T-helper 1 cell treated with Interleukin-12 subunit alpha and Interleukin-12 subunit beta and Interleukin-4 antibody, amounts not matched to agents 30 μg/mL and 1 μg/mL, for 36 hours (primary cell): ENCODE data around the gene TOGARAM2.

ENCODE experiments used
- H3K27ac Mint-ChIP-seq: one replicate; pipeline ENCODE4 v1.8.0; 2021; ENCODE audit warnings: mild to moderate bottlenecking, mixed read lengths
- H3K27me3 Mint-ChIP-seq: one replicate; pipeline ENCODE4 v1.8.0; 2021; ENCODE audit warnings: low read depth, mixed read lengths
- H3K36me3 Mint-ChIP-seq: one replicate; pipeline ENCODE4 v1.8.0; 2021; ENCODE audit warnings: low read depth, mixed read lengths
- H3K4me1 Mint-ChIP-seq: one replicate; pipeline ENCODE4 v1.8.0; 2021; ENCODE audit warnings: low read depth, mixed read lengths
- H3K4me3 Mint-ChIP-seq: one replicate; pipeline ENCODE4 v1.8.0; 2021; ENCODE audit warnings: mild to moderate bottlenecking, moderate library complexity, mixed read lengths
- H3K9me3 Mint-ChIP-seq: one replicate; pipeline ENCODE4 v1.8.0; 2021; ENCODE audit warnings: mixed read lengths

TOGARAM2 gene

GRCh38 chr2:28981016-28981441 is at the start of gene TOGARAM2:
Gene TOGARAM2, plus strand, starts transcription at chr2:28981298. Its CDS starts 13,537 bp downstream, at chr2:28994835.
- Mint-ChIP-seq H3K27ac (no peak within 1 kb of the TSS), H3K27me3 (no peaks in the 10 kb centered on the region), H3K36me3 (no peaks in the 10 kb centered on the region), H3K4me3 (no peak within 1 kb of the TSS), H3K4me1 (no peaks in the 10 kb centered on the region), H3K9me3 (no peaks in the 10 kb centered on the region)

GRCh38 chr2:28934769-28935168 is 46.3 kb upstream of the TOGARAM2 start:
- Mint-ChIP-seq H3K4me3 (no peak overlapping the region), H3K27me3 (no peaks in the 10 kb centered on the region), H3K36me3 (peaks cover 42% of the 10 kb centered on the region), H3K4me1 (peaks cover 3% of the 10 kb centered on the region), H3K27ac (no peak overlapping the region), H3K9me3 (no peaks in the 10 kb centered on the region)

DNA sequence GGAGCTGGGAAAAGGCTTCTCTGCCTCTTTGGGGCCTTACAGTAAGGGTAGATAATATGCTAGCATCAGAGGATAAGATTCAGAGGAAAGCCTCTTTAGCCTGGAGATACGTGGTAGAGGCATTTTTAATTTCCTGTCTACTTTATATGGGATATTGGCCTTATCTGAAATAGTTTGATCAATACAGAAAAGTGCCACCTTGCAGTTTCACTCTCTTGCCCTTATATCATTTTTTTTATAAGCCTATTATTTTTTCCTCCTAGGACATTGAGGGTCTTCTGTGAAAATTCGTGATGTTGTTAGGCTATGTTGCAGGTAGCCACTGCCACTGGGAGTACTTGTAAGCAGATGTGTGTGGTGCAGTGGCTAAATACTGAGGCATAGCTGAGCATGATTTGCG is 40.1 kb upstream of the TOGARAM2 start:
- Mint-ChIP-seq H3K27ac (peak overlapping the region; percentile 52), H3K36me3 (peaks cover 55% of the 10 kb centered on the region)

DNA sequence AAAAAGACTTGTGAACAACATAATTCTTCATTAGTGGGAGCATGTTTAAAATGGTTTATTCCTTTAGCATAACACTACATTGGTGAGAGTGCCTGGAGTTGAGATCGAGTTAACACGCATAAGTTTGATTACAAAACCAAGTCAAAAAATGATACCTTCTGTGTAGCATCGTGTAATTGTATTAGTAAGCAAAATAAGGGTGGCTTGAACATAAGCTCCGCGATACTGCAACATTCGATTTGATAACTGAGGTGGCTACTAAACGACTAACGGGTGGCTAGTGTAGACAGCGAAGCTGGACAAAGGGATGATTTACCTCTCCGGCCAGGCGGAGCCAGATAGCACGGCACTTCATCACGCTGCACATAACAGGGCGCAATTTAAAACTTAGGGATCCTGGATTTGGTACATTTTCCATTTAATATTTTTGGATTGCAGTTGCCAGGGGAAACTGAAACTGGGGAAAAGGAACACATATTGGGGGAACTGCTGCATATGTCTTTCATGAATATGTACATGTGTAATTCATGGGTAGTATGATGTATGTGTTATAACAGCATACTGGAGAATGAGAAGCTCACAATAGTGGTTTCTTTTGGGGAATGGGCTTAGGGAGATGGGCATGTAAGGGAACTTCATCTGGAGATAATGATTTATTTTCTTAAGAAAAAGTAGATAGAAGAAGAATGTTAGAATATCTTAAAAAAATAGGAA is 36.4 kb upstream of the TOGARAM2 start:
- H3K4me1 Mint-ChIP-seq: peaks cover 6% of the 10 kb centered on the region
- H3K9me3 Mint-ChIP-seq: no peaks in the 10 kb centered on the region
- H3K4me3 Mint-ChIP-seq: no peak overlapping the region
- peak overlapping the region; percentile 8 for H3K27ac Mint-ChIP-seq
- peaks cover 51% of the 10 kb centered on the region for H3K36me3 Mint-ChIP-seq
- no peaks in the 10 kb centered on the region for H3K27me3 Mint-ChIP-seq

More for the DNA sequence above, 40.1 kb upstream of the TOGARAM2 start:
- no peaks in the 10 kb centered on the region for H3K9me3 Mint-ChIP-seq
- no peaks in the 10 kb centered on the region for H3K27me3 Mint-ChIP-seq
- peaks cover 8% of the 10 kb centered on the region for H3K4me1 Mint-ChIP-seq
- no peak overlapping the region for H3K4me3 Mint-ChIP-seq

DNA sequence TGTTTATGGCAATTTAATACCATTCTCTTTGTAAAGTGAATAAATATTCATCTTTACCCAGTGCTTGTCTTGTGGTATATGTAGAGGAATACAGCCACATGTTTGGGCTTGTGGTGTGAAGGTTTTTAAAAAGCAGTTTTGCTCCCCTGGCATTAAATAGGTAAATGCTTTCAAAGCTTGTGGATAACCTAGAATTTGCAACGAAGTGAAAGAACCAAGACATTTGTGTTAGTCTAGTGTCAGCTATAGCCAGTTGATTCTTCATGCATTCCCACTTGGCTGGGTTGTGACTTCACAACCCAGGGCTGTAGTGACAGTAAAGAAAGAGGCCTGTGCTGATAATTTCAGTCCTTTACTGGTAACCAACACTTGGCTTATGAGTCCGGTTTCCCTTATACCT is 32.9 kb upstream of the TOGARAM2 start:
- H3K36me3 Mint-ChIP-seq: peaks cover 36% of the 10 kb centered on the region
- no peak overlapping the region for H3K27ac Mint-ChIP-seq
- H3K4me1 Mint-ChIP-seq: peaks cover 7% of the 10 kb centered on the region
- no peaks in the 10 kb centered on the region for H3K27me3 Mint-ChIP-seq
- no peak overlapping the region for H3K4me3 Mint-ChIP-seq
- no peaks in the 10 kb centered on the region for H3K9me3 Mint-ChIP-seq

GRCh38 chr2:28949190-28949589 is 31.9 kb upstream of the TOGARAM2 start:
- Mint-ChIP-seq H3K27me3 (no peaks in the 10 kb centered on the region), H3K36me3 (peaks cover 28% of the 10 kb centered on the region), H3K27ac (no peak overlapping the region), H3K9me3 (no peaks in the 10 kb centered on the region), H3K4me3 (no peak overlapping the region), H3K4me1 (peaks cover 7% of the 10 kb centered on the region)

DNA sequence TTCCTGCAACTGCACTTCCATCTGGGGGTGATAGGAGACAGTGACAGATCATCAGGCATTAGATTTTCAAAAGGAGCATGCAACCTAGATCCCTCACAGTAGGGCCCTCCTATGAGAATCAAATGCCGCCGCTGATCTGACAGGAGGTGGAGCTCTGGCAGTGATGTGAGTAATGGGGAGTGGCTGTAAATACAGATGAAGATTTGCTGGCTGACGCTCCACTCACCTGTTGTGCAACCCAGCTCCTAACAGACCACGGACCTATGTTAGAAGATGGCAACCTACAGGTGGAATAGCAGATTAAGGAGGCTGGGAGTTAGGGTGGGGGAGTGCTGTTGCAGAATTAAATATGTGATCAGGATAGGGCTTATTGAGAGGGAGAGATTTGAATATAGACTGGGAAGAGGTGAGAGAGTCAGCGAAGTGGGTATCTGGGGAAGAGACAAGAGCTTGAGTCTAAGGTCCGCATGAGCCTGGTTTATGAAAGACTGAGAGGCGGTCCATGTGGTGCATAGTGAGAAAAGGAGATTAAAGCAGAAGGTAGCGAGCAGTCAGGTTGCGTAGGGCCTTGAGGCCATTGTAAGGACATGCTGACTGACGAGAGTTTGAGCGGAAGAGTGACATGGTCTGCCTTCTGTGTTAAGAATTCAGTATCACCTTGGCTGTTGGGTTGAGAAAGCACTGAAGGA is 31.3 kb upstream of the TOGARAM2 start:
- Mint-ChIP-seq H3K4me1 (peaks cover 5% of the 10 kb centered on the region), H3K27me3 (no peaks in the 10 kb centered on the region), H3K4me3 (no peak overlapping the region), H3K9me3 (no peaks in the 10 kb centered on the region), H3K27ac (no peak overlapping the region), H3K36me3 (peaks cover 24% of the 10 kb centered on the region)

DNA sequence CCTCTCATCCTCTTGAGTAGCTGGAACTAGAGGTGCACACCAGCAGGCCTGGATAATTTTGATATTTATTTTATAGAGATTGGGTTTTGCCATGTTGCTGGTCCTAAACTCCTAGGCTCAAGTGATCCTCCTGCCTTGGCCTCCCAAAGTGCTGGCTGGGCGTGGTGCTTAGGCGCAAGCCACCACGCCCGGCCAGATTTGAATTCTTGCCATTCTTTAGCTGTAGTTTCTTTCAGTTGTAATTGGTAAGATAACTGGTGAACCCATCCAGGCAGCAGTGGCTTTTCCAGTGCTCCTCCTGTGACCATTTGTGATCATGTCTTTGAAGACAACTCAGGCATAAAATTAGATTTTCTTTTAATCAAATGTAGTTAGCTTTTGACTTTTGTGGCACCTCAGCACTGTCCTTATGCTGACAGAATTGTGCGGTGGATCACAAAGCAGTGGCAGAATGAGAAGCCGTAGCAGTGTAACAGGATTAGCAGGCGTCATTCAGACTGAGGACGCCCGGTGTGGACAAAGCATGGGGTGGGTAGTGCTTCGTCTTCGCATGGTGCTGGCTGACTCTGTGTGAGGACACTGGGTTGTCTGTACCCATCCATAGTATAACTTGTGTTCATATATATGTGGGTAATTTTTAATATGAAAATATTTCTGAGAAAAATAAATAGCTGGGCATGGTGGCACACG is 30.0 kb upstream of the TOGARAM2 start:
- no peaks in the 10 kb centered on the region for H3K27me3 Mint-ChIP-seq
- no peak overlapping the region for H3K4me3 Mint-ChIP-seq
- H3K4me1 Mint-ChIP-seq: peaks cover 5% of the 10 kb centered on the region
- H3K9me3 Mint-ChIP-seq: no peaks in the 10 kb centered on the region
- H3K27ac Mint-ChIP-seq: no peak overlapping the region
- H3K36me3 Mint-ChIP-seq: peaks cover 16% of the 10 kb centered on the region

- Mint-ChIP-seq H3K4me1 (peaks cover 6% of the 10 kb centered on the region), H3K27me3 (no peaks in the 10 kb centered on the region), H3K36me3 (peaks cover 11% of the 10 kb centered on the region), H3K9me3 (no peaks in the 10 kb centered on the region), H3K27ac (no peak overlapping the region), H3K4me3 (no peak overlapping the region)
Observed at GRCh38 chr2:28951910-28952835, 28.9 kb upstream of the TOGARAM2 start.

DNA sequence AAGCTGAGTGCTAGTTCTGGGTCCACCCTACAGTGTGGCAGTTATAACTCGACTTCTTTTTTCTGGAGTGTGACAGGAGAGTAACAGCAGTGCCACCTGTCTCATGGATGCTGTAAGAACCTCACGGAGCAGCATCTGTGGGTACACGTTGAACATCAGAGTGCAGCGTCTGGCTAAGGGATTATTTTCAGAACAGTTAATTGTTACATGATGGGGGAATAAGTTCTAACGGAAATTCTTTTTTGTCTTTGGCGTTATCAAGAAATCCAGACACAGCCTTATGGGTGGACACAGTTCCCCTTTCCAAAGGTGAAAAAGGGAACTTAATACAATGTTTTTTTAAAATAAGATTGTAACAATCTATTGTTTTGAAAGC is 28.3 kb upstream of the TOGARAM2 start:
- peaks cover 11% of the 10 kb centered on the region for H3K36me3 Mint-ChIP-seq
- H3K9me3 Mint-ChIP-seq: no peaks in the 10 kb centered on the region
- H3K27ac Mint-ChIP-seq: no peak overlapping the region
- no peak overlapping the region for H3K4me3 Mint-ChIP-seq
- H3K4me1 Mint-ChIP-seq: peaks cover 8% of the 10 kb centered on the region
- H3K27me3 Mint-ChIP-seq: peaks cover 3% of the 10 kb centered on the region

DNA sequence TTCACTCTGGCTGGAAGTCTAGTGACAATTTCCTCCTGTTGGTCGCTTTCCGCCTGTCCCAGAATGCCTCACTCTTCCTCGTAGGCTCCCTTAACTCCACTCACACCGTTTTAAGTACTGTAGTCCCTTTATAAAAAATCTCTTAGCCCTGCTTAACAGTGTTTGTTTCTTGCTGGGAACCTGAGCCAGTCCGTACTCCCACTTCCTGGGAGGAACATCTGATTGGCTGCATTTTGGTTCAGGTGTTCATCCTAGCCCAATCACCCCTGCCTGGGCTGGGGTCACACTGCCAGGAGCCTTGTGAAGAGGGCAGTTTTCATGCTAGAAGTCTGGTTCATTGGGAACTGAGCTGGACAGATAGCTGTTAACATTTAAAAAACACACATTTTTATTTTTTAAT is 25.6 kb upstream of the TOGARAM2 start:
- peaks cover under 1% of the 10 kb centered on the region for H3K36me3 Mint-ChIP-seq
- H3K4me3 Mint-ChIP-seq: no peak overlapping the region
- peaks cover 9% of the 10 kb centered on the region for H3K4me1 Mint-ChIP-seq
- H3K9me3 Mint-ChIP-seq: no peaks in the 10 kb centered on the region
- no peak overlapping the region for H3K27ac Mint-ChIP-seq
- peaks cover 3% of the 10 kb centered on the region for H3K27me3 Mint-ChIP-seq

- H3K36me3 Mint-ChIP-seq: no peaks in the 10 kb centered on the region
- no peaks in the 10 kb centered on the region for H3K9me3 Mint-ChIP-seq
- H3K27me3 Mint-ChIP-seq: peaks cover 3% of the 10 kb centered on the region
- peaks cover 9% of the 10 kb centered on the region for H3K4me1 Mint-ChIP-seq
- no peak overlapping the region for H3K4me3 Mint-ChIP-seq
- no peak overlapping the region for H3K27ac Mint-ChIP-seq
Observed at GRCh38 chr2:28956415-28956826, 24.7 kb upstream of the TOGARAM2 start.

- H3K36me3 Mint-ChIP-seq: no peaks in the 10 kb centered on the region
- H3K27ac Mint-ChIP-seq: no peak overlapping the region
- no peaks in the 10 kb centered on the region for H3K9me3 Mint-ChIP-seq
- H3K4me3 Mint-ChIP-seq: no peak overlapping the region
- H3K27me3 Mint-ChIP-seq: peaks cover 6% of the 10 kb centered on the region
- peaks cover 9% of the 10 kb centered on the region for H3K4me1 Mint-ChIP-seq
Observed at GRCh38 chr2:28956890-28957289, 24.2 kb upstream of the TOGARAM2 start.

- Mint-ChIP-seq H3K27ac (no peak overlapping the region), H3K9me3 (no peaks in the 10 kb centered on the region), H3K4me1 (peaks cover 9% of the 10 kb centered on the region), H3K36me3 (no peaks in the 10 kb centered on the region), H3K27me3 (peaks cover 18% of the 10 kb centered on the region), H3K4me3 (no peak overlapping the region)
Observed at GRCh38 chr2:28958689-28959088, 22.4 kb upstream of the TOGARAM2 start.
